Heart left ventricle (tissue), 16 donors: ENCODE results near the gene SLC35F5. TPM values are rescaled to one million over a fixed set of nuclear protein-coding genes. Genes with fewer than 3 reads are reported as not detected.

Source experiments
- ATAC-seq, 4 donors: fragments of 200-7000 bp; cut with Tn5 transposase; one replicate each; pipeline ENCODE4 v1.9.1; 2020 to 2022; ENCODE audit warnings: moderate library complexity in 4 of 4, mild to moderate bottlenecking in 3 of 4, moderate number of reproducible peaks in 1 of 4
- DNase-seq, 5 donors: peaks; one replicate each; pipeline ENCODE4 v3.0.0-alpha.2; 2020
- H3K27ac ChIP-seq, 12 donors: fragments of 200-600 bp; sonication (generic) in 4 of 12; one replicate each; pipeline versions ENCODE4 v1.5.0 to v1.8.0; 2016 to 2022; ENCODE audit warnings: mild to moderate bottlenecking in 2 of 12
- H3K27me3 ChIP-seq, 9 donors: fragments of 200-600 bp; sonication (generic) in 2 of 9; one replicate each; pipeline versions ENCODE4 v1.5.1 to v1.8.0; 2016 to 2022; ENCODE audit warnings: mild to moderate bottlenecking in 3 of 9
- H3K36me3 ChIP-seq, 9 donors: fragments of 200-600 bp; sonication (generic) in 2 of 9; one replicate each; pipeline versions ENCODE4 v1.5.0 to v1.8.0; 2018 to 2022; ENCODE audit warnings: mild to moderate bottlenecking in 2 of 9
- H3K4me1 ChIP-seq, 12 donors: fragments of 200-600 bp; sonication (generic) in 4 of 12; one replicate each; pipeline versions ENCODE4 v1.5.0 to v1.8.0; 2016 to 2022; ENCODE audit warnings: mild to moderate bottlenecking in 3 of 12
- H3K4me3 ChIP-seq, 12 donors: fragments of 200-600 bp; sonication (generic) in 4 of 12; one replicate each; pipeline versions ENCODE4 v1.5.0 to v1.8.0; 2017 to 2022; ENCODE audit warnings: mild to moderate bottlenecking in 9 of 12, moderate library complexity in 4 of 12
- H3K9me3 ChIP-seq, 12 donors: fragments of 200-600 bp; sonication (generic) in 4 of 12; one replicate each; pipeline versions ENCODE4 v1.5.0 to v1.8.0; 2016 to 2022; ENCODE audit warnings: mild to moderate bottlenecking in 1 of 12
- CTCF ChIP-seq, 12 donors: fragments of 200-600 bp; sonication (generic) in 4 of 12; IDR thresholded peaks; one replicate each; pipeline versions ENCODE4 v1.5.0 to v1.8.0; 2018 to 2022; ENCODE audit warnings: antibody characterized with exemption in 12 of 12, mild to moderate bottlenecking in 5 of 12
- POLR2A ChIP-seq, 2 donors: fragments of 450-650 bp; IDR thresholded peaks; one replicate each; pipeline ENCODE4 v1.6.1; 2017; ENCODE audit warnings: antibody characterized with exemption in 2 of 2, mild to moderate bottlenecking in 2 of 2, moderate library complexity in 2 of 2
- WGBS, 4 donors: extraction: QIAGEN DNeasy Blood & Tissue Kit in 2 of 4; methylation state at CpG; one replicate each; pipeline versions ENCODE4 v1.1.5 to v1.1.7; 2013 to 2018; 5-methylcytosine and 5-hydroxymethylcytosine counted together
- intact Hi-C, 10 donors: fragments of 100-400 bp; cut with DNase I; formaldehyde crosslinking; loops; one replicate each; pipeline versions ENCODE4 v1.11.1 to v1.14.2; 2022
- polyA plus RNA-seq, 2 donors: library from polyadenylated mRNA; stranded (reverse); fragments of 200-250 nt; gene quantifications; one replicate each; pipeline ENCODE4 v1.2.3, GENCODE V29; 2013
- total RNA-seq, 9 donors: library from RNA; depleted of rRNA in 2 of 9; stranded (reverse); fragments of >200 nt in 2 of 9; fragmentation: NEBNext Ultra II Directional in 3 of 9; extraction: Animal tissue kit (Norgen Biotek cat#: 25700) in 3 of 9; gene quantifications; one replicate each; pipeline versions ENCODE4 v1.1.0 to v1.2.4, GENCODE V29; 2016 to 2023
- donor health status: ischemic (EF 13 %, LVEDD 7.1; RV severe dilation, severe dysfunction).
- donor health status: healthy with polysubstance abuse.
- donor health status: DM: no; HTN: yes; CAD: no.
- donor health status: DM: no; HTN: no; CAD: no.
- donor health status: ischemic (EF 25% LVEDD 6.9; RV normal size, moderate dysfunction).
- donor health status: ischemic (EF 25% LVEDD 5.7; RV mildly dilated, moderate dysfunction).
- donor health status: healthy.
- donor health status: DM: yes; HTN: yes; CAD: no.
- donor health status: ischemic (EF 35%, LVEDD 5.7; RV mildly dilated, moderate dysfunction).
- donor health status: nonischemic (EF 11% LVEDD 7.7; RV severe dilation, severe dysfunction).
- donor health status: DM: yes; HTN: yes; CAD: no.
- donor health status: PGD.
- donor health status: ischemic (EF 29% LVEDD 5.4; RV normal size, mild dysfunction).
- donor health status: nonischemic (EF 23%, LVEDD 6.1; RV moderate dilation, normal function).

The SLC35F5 gene
- total and polyA plus RNA-seq, 11 donors = 22.6 to 97.2 (median 61.9) TPM

GRCh38 chr2:113755835-113756354, 547 bp downstream of the SLC35F5 start:
- 0% methylated on average over 19 to 26 of the region's 26 CpGs for WGBS, 4 donors
- TF ChIP-seq CTCF (IDR thresholded peaks at IDR 0.05) (no peak), POLR2A (IDR thresholded peaks at IDR 0.05) (no peak)

GRCh38 chr2:113755035-113755834, 1.2 kb downstream of the SLC35F5 start:
- intact Hi-C loops = loop anchor here in 7 of 10 donors (5.0 to 10.0 kb wide), 4 partner anchors 62 to 137 kb away; partner anchors contain the start of gene ACTR3 (in 2 of the 7)
- H3K9me3 ChIP-seq = no peaks in the 10 kb centered on the region
- peak overlapping the region; percentile 63 to 98 (median 95) for H3K27ac ChIP-seq
- WGBS, 4 donors = 6 to 11% (median 10%) methylated on average over 15 of the region's 15 CpGs
- ATAC-seq (peak in 1 of 4 donors; percentile 1), DNase-seq (no peak)
- no peak for TF ChIP-seq POLR2A (IDR thresholded peaks at IDR 0.05)
- TF ChIP-seq CTCF (IDR thresholded peaks at IDR 0.05) = no peak
- H3K4me3 ChIP-seq = peak overlapping the region; percentile 68 to 97 (median 88)
- no peaks in the 10 kb centered on the region for H3K27me3 ChIP-seq
- peaks cover 0 to 38% (median 20%) of the 10 kb centered on the region in 9 donors for H3K36me3 ChIP-seq
- H3K4me1 ChIP-seq = peaks cover 0 to 31% (median 18%) of the 10 kb centered on the region in 12 donors

More at GRCh38 chr2:113755835-113756354, 547 bp downstream of the SLC35F5 start:
- peak overlapping the region; percentile 68 to 97 (median 88) for H3K4me3 ChIP-seq
- DNase-seq (no peak), ATAC-seq (peak; percentile 8 to 58 (median 48))
- no peaks in the 10 kb centered on the region for H3K27me3 ChIP-seq
- intact Hi-C loops = loop anchor here in 8 of 10 donors (1.0 to 10.0 kb wide), 5 partner anchors 61 to 136 kb away; partner anchors contain the start of gene ACTR3 (in 4 of the 8)
- H3K9me3 ChIP-seq = no peaks in the 10 kb centered on the region
- H3K36me3 ChIP-seq = peaks cover 0 to 32% (median 15%) of the 10 kb centered on the region in 9 donors
- H3K4me1 ChIP-seq = peaks cover 0 to 36% (median 19%) of the 10 kb centered on the region in 12 donors
- peak overlapping the region; percentile 63 to 98 (median 95) for H3K27ac ChIP-seq

GRCh38 chr2:113754160-113754559, 2.3 kb downstream of the SLC35F5 start:
- DNase-seq (no peak), ATAC-seq (no peak)
- no peak for TF ChIP-seq POLR2A (IDR thresholded peaks at IDR 0.05)
- no peak for TF ChIP-seq CTCF (IDR thresholded peaks at IDR 0.05)
- Histone ChIP-seq H3K27ac (no peak overlapping the region), H3K4me1 (peaks cover 0 to 25% (median 15%) of the 10 kb centered on the region in 12 donors), H3K36me3 (peaks cover 0 to 49% (median 31%) of the 10 kb centered on the region in 9 donors), H3K4me3 (peak overlapping the region in 2 of 12 donors; percentile 80 to 82), H3K27me3 (no peaks in the 10 kb centered on the region), H3K9me3 (no peaks in the 10 kb centered on the region)
- WGBS, 4 donors = 87 to 95% (median 95%) methylated on average over 8 of the region's 8 CpGs
- intact Hi-C loops = loop anchor here in 1 of 10 donors (10.0 kb wide), 1 partner anchor 131 kb away; no protein-coding TSS in a partner anchor

GRCh38 chr2:113750385-113750784, 6.1 kb downstream of the SLC35F5 start:
- Histone ChIP-seq H3K4me3 (no peak overlapping the region), H3K27me3 (no peaks in the 10 kb centered on the region), H3K9me3 (no peaks in the 10 kb centered on the region), H3K36me3 (peaks cover 0 to 87% (median 62%) of the 10 kb centered on the region in 9 donors), H3K27ac (no peak overlapping the region), H3K4me1 (peaks cover 0 to 14% (median 10%) of the 10 kb centered on the region in 12 donors)
- intact Hi-C loops = loop anchor here in 1 of 10 donors (10.0 kb wide), 1 partner anchor 134 kb away; no protein-coding TSS in a partner anchor
- WGBS, 4 donors = 96 to 98% (median 97%) methylated on average over 4 of the region's 4 CpGs
- ATAC-seq (no peak), DNase-seq (no peak)
- TF ChIP-seq CTCF (IDR thresholded peaks at IDR 0.05) (no peak), POLR2A (IDR thresholded peaks at IDR 0.05) (no peak)
